Measurements from ENCODE around the gene CDCA8. TPM values are rescaled to one million over a fixed set of nuclear protein-coding genes. Genes with fewer than 3 reads are reported as not detected.

Gene CDCA8
- total and polyA plus RNA-seq, 2 of the 13 experiments (the other 11 are each of a cell fraction or from before 2014, with no cell fraction given), result 24.1 to 38.6 TPM

- TF ChIP-seq, protein P1, sequence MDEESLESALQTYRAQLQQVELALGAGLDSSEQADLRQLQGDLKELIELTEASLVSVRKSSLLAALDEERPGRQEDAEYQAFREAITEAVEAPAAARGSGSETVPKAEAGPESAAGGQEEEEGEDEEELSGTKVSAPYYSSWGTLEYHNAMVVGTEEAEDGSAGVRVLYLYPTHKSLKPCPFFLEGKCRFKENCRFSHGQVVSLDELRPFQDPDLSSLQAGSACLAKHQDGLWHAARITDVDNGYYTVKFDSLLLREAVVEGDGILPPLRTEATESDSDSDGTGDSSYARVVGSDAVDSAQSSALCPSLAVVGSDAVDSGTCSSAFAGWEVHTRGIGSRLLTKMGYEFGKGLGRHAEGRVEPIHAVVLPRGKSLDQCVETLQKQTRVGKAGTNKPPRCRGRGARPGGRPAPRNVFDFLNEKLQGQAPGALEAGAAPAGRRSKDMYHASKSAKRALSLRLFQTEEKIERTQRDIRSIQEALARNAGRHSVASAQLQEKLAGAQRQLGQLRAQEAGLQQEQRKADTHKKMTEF (CRISPR knock-in tag; IDR thresholded peaks at IDR 0.05), result peak; percentile 16; the same call in 1 of the 2 replicates
- TF ChIP-seq RXRA (CRISPR knock-in tag; IDR thresholded peaks at IDR 0.05) (0 out of 2 replicates have a peak, but pooled peaks have one; percentile 38), ZNF3 (CRISPR knock-in tag; IDR thresholded peaks at IDR 0.05) (no peak), FOXK1 (CRISPR knock-in tag; IDR thresholded peaks at IDR 0.05; ENCODE audit: borderline replicate concordance, low read depth) (0 out of 2 replicates have a peak, but pooled peaks have one; percentile 36), TBL1XR1 (IDR thresholded peaks at IDR 0.05; ENCODE audit: borderline replicate concordance, low read length, partially characterized antibody) (peak; percentile 94), MEIS2 (CRISPR knock-in tag; IDR thresholded peaks at IDR 0.05) (0 out of 2 replicates have a peak, but pooled peaks have one; percentile 18), ZNF350 (CRISPR knock-in tag; IDR thresholded peaks at IDR 0.05; ENCODE audit: borderline replicate concordance, low read depth) (peak; percentile 28; the same call in 1 of the 2 replicates), THAP9 (CRISPR knock-in tag; IDR thresholded peaks at IDR 0.05; ENCODE audit: borderline replicate concordance) (no peak), KDM1A (CRISPR knock-in tag; IDR thresholded peaks at IDR 0.05) (peak; percentile 86; the same call in 1 of the 2 replicates), ZMYM4 (CRISPR knock-in tag; IDR thresholded peaks at IDR 0.05) (0 out of 2 replicates have a peak, but pooled peaks have one; percentile 23), TCF12 (IDR thresholded peaks at IDR 0.05) (no peak), TCF12 (CRISPR knock-in tag; IDR thresholded peaks at IDR 0.05) (0 out of 2 replicates have a peak, but pooled peaks have one; percentile 31), JUND (CRISPR knock-in tag; IDR thresholded peaks at IDR 0.05) (peak; percentile 40; the same call in 1 of the 2 replicates), POGZ (CRISPR knock-in tag; IDR thresholded peaks at IDR 0.05) (peak; percentile 33; the same call in 1 of the 2 replicates), ZNF263 (CRISPR knock-in tag; IDR thresholded peaks at IDR 0.05) (peak; percentile 82), JUN (CRISPR knock-in tag; IDR thresholded peaks at IDR 0.05) (peak; percentile 33; the same call in 1 of the 2 replicates), KDM5B (CRISPR knock-in tag; IDR thresholded peaks at IDR 0.05; ENCODE audit: borderline replicate concordance) (no peak), RARA (CRISPR knock-in tag; IDR thresholded peaks at IDR 0.05) (peak; percentile 87), ATF4 (CRISPR knock-in tag; IDR thresholded peaks at IDR 0.05) (peak in 1 of 2 experiments; percentile 43; a peak in 1 of 4 replicates), FOSL2 (CRISPR knock-in tag; IDR thresholded peaks at IDR 0.05) (peak; percentile 47)
- TF ChIP-seq, protein P2, sequence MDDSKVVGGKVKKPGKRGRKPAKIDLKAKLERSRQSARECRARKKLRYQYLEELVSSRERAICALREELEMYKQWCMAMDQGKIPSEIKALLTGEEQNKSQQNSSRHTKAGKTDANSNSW (CRISPR knock-in tag; IDR thresholded peaks at IDR 0.05; ENCODE audit: borderline replicate concordance), result no peak
Observed at GRCh38 chr1:37653906-37654305, 38.4 kb upstream of the CDCA8 start (continued).

Measured in HepG2 (cell line).